Globus pallidus (tissue), 1 donor: Measurements from ENCODE around the gene CROCC2.
"Not testable (repeated sequence)": the region's sequence is repeated elsewhere in the genome, so short reads cannot be mapped to it uniquely, and the experiment has no call there.

ENCODE experiments used
- DNase-seq: peaks from one replicate; pipeline ENCODE4 v3.0.0-alpha.2; 2015; ENCODE audit warnings: low spot score

CROCC2 gene

DNA sequence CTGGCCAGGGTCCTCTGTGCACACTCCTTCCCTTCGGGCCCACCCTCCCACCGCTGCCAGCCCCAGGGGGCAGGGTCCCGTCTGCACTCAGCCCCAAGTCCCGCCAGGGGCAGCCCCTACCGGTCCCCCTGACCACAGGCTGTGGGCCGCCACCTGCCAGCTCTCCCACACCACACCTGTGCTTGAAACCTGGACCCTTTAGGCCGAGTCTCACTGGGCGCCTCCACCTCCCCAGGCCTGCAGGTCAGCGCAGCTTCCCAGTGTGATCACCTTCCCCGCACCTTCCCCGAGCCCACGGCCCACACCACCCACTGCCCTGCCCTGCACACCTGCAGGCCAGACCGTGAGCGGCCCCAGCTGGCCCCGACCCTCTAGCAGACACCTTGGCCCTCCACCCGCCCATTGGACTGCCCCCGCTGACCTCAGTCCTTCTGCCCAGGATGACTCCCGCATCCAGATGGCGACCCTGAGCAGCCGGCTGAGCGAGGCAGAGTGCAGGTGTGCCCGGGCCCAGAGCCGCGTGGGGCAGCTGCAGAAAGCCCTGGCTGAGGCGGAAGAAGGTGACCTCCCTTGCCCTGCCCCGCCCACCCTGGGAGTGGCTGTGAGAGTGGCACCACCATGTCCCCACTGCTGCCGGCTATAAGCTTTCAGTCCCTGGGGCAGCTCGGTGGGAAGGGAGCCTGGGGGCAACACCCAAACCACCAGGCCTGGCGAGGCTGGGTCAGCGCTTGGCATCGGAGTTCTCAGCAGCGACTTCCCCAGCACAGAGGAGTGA, 61.0 kb downstream of the CROCC2 start:
- DNase-seq: no peak

- DNase-seq: no peak
Measured at GRCh38 chr2:240967681-240968621, 61.8 kb downstream of the CROCC2 start.

- DNase-seq: peak; percentile 16
Measured at GRCh38 chr2:240968731-240969624, 62.8 kb downstream of the CROCC2 start.

DNA sequence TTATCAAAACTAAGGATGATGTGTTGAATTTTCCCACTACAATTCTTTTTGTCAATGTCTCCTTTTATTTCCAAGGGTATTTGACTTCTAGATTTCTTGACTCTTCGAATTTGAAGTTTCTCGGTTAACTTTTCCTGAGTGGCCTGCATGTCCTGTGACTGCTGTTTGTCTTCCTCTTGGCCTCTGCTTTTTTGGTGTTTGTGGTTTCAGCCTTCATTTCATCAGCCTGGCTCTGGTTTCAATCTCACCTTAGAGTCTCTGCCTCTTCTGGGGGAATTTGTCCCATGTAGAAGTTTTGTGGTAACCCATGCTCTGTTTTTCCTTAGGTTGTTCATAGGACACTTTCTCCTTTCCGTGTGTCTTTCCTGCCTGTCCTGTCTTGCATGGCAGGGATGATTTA, 64.0 kb downstream of the CROCC2 start:
- DNase-seq: no peak

DNA sequence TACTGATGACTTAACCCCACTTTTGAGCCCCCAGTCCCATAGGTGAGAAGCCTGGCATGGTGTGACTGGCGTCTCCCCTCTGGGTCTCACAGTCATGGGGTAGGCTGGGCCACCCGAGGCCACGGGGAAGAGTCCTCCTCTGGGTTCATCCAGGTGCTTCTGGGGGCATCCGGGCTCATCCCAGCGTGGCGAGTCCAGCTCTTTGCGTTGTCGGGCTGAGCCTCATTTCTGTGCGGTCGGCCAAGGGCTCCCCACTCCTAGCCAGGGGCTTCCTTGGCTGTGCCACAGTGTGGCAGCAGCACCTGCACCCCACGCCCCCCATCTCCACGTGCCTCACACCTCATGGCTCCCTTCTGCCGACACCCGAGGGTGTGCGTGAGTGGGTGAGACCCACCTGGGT, 64.7 kb downstream of the CROCC2 start:
- no peak for DNase-seq

GRCh38 chr2:240972201-240972600, 66.1 kb downstream of the CROCC2 start:
- no peak for DNase-seq

- peak; percentile 46 for DNase-seq
Measured at GRCh38 chr2:240972636-240973521, 66.7 kb downstream of the CROCC2 start.

DNA sequence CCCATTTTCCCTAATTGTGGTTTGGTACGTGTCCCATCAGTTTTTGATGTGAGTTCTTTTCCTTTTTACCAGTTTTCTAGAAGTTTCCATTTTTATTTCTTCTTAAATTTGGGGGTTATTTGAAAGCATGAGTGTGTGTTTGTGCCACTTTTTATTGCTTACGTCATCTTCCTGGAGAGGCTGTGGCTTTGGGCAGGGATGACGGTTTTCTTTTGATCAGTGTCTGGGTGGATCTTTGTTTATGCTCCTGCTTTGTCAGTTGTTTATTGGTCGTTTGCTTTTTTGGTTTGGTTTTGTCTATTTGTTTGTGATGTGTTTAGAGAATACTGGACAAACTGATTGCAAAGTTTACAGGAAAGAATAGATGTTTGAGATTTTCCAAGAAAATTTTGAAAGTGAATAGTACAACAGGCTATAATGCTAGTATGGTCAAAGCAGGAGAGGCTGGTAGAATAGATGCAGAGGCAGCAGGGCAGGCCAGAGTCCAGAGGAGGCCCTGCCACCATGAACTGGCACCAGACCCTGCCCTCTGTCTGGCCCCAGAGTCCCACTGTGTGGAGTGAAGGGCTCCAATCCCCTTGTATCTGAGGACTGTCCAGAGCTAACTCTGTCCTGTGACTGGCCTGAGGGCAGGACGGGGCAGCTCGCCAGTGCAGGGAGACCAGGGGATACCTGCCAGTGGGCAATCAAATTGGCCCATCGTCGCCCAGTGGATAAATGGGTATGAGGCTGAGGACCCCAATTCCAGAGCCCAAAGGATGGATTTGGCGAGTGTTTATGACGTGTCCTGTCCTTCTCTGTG, 68.8 kb downstream of the CROCC2 start:
- DNase-seq: no peak

DNA sequence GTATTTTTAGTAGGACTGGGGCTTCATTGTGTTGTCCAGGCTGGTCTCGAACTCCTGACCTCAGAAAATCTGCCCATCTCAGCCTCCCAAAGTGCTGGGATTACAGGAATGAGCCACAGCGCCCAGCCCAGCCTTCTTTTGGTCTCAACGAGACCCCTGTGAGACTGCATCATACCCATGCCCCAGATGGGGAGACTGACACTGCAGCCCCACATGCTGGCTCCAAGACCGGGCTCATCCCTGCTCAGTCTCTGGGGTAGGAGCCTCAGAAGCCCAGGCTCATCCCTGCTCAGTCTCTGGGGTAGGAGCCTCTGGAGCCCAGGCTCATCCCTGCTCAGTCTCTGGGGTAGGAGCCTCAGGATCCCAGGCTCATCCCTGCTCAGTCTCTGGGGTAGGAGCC, 69.8 kb downstream of the CROCC2 start:
- not testable (repeated sequence) for DNase-seq

GRCh38 chr2:240981280-240981679, 75.1 kb downstream of the CROCC2 start:
- no peak for DNase-seq

DNA sequence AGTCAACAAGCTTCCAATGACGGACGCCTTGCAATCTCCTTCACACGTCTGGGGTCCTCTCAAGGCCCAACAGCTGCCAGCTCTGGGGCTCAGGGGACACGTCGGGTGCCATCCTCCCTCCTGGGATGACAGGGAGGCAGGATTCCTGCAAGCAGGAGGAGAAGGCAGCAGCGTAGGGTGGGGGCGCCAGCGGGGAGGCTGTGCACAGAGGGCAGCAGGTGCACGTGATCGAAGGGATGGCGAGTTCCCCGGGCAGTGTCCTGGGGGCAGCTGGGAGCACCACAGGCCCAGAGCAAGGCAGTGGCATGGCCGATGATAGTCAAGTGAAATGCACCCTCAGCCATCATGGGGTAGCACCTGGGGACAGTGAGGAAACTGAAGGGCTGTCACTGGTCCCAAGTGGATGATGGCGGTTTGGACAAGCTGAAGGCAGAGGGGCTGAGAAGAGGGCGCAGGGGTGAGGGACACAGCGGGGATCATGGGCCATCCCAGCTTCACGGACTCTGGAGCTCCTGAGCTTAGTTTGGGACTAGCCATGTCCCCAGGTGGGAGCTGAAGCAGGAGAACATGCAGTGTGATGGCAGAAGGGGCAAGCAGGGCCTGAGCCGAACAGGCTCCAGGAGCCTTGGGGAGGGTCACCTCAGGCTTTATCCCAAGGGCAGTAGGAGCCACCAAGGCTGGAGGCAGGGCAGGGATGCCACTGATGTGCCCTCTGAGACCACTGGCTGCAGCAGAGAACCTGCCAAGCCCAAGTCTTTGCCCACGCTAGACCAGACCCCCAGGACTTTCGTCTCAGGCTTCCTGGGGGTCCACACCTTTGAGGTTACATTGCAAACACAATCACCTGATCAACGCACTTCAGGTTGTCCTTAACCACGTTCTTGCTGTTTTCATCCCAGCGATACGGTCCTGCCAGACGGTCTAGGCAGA, 76.0 kb downstream of the CROCC2 start:
- no peak for DNase-seq

DNA sequence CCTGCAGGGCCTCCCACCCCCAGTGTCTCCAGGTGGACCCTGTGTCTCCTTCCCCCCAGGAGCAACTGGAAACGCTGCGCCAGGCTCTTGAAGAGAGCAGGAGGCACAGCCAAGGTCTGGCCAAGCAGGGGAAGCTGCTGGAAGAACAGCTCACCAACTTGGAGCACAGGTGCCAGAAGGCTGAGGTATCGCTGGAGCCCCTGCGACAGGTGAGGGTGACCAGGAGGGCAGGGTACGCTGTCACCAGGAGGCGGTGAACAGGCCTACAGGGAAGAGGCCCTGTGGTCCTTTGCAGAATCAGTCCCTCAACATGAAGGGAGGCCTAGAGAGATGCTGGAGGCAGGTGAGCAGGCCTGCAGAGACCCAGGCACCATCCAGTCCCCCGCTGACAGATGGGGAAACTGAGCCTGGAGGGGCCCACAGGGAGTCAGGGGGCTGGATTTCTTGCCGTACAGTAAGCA, 76.7 kb downstream of the CROCC2 start:
- DNase-seq: no peak

DNA sequence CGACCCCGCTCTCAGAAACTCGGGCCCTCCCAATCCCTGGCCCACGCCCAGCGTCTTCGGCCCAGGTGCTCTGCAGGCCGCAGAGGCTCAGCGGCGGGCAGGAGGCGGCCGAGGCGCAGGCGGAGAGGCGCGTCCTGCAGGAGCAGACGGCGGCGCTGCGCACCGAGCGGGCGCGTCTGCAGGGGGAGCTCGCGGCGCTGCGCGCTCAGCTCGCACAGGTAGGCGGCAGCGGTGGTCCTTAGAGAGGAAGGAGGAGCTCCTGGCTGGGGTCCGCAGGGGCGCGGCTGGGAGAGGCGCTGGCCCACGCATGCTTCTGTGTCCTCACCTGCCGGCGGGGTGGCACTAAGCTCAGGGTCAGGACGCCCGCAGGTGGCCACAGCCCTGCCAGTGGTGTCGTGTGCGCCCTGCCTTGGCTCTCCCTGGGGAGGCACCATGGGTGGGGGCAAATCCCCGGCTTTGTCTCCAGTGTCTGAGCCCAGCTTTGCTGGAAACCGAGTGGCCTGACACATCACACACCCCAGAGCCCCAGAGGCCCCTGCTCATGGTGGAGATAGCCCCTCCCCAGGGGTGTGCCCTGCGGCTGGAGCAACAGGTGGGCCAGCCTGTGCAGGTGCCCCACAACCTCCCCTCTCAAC, 77.3 kb downstream of the CROCC2 start:
- DNase-seq: no peak

DNA sequence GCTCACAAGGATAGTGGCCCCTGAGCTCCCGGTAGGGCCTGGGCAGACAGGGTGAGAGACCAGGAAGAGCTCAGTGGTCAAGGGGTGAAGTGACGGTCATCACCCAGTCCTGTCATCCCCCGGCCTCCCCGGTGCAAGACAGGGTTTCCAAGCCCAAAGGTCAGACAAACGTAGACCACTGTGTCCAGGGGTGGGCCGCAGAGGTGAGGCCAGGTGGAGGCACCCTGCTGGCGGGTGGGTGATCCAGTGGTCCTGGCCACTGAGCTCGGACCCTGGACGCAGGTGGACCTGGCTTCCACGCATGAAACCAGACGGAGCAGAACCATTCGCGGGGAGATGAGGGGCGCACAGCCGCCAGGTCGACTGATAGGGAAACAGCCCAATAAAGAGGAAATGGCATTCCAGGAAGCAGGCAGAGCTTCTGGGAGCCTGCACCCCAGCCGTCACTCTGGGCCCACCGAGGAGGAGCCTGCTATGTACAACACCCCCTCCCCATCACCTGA, 77.9 kb downstream of the CROCC2 start:
- DNase-seq: no peak

- no peak for DNase-seq
Measured at GRCh38 chr2:240985881-240986786, 80.0 kb downstream of the CROCC2 start.

DNA sequence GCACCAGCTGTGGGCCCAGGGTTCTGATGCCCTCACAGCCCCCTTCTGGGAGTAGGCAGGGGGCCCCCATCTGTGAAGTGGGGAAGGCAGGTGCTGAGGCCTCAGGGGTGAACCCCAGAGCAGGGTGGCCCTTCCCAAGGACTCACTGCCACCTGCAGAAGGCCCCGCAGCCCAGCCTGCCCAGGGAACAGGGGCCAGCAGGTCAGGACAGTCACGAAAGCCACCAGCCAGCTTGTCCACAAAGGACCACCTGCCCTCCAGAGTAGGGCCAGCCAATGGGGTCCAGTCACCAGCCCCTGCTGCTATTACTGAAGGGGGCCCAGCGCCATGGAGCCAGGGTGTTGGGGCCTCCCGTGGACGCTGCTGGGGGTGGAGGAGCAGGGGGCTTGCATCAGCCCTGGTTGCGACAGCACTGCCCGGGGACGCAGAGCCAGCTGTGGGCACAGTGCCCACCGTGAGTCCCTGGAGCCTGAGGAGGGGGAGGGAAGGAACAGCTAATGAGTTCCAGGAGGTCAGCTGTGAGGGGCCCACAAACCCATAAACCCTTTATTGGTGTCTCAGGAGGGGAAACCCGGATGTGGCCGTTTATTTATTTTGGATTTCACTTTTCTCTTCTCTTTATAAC, 80.8 kb downstream of the CROCC2 start:
- DNase-seq: no peak

DNA sequence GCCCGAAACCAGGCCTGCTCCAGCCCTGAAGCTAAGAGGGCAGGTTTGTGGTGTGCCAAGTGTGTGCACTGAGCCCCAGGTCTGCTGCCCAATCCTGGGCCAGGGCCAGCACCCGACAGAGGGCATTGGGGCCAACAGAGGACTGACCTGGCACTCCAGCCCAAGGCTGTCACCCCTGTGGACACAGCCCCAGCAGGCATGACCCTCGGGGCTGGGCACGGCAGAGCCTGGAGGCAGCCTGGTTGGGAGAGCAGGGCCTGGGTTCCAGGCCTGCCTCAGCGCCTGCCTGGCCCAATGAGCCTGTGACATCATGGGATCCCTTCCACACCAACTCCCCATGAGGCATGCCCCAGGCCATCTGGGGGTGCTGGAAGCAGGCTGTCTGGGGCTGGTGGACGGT, 81.5 kb downstream of the CROCC2 start:
- DNase-seq: no peak
